ENCODE measurements around the gene NAB2.

Gene NAB2

GRCh38 chr12:57087691-57088353 is 1.1 kb upstream of the NAB2 start (continued):
- TF ChIP-seq ZNF398 (tag by site-specific recombination; IDR thresholded peaks at IDR 0.05) (peak; percentile 95), ZNF132 (tag by site-specific recombination; IDR thresholded peaks at IDR 0.05; ENCODE audit: borderline replicate concordance) (no peak), ZBTB10 (tag by site-specific recombination; IDR thresholded peaks at IDR 0.05) (peak; percentile 23; the same call in 1 of the 2 replicates), SP3 (tag by site-specific recombination; IDR thresholded peaks at IDR 0.05) (peak; percentile 87), GLIS1 (tag by site-specific recombination; IDR thresholded peaks at IDR 0.05) (peak; percentile 18; the same call in 1 of the 2 replicates), ZNF335 (tag by site-specific recombination; conservative IDR thresholded peaks at IDR 0.05) (peak; percentile 65; the same call in 1 of the 2 replicates), ZNF639 (tag by site-specific recombination; IDR thresholded peaks at IDR 0.05) (no peak), ZNF600 (tag by site-specific recombination; IDR thresholded peaks at IDR 0.05) (peak; percentile 64; the same call in 1 of the 2 replicates), PATZ1 (tag by site-specific recombination; IDR thresholded peaks at IDR 0.05) (peak; percentile 78), KLF10 (tag by site-specific recombination; IDR thresholded peaks at IDR 0.05) (peak; percentile 29; the same call in 1 of the 2 replicates), KLF9 (tag by site-specific recombination; IDR thresholded peaks at IDR 0.05; ENCODE audit: low read depth) (peak; percentile 29; the same call in 1 of the 2 replicates), KLF17 (tag by site-specific recombination; IDR thresholded peaks at IDR 0.05) (peak; percentile 43; the same call in 1 of the 2 replicates), WT1 (tag by site-specific recombination; IDR thresholded peaks at IDR 0.05) (no peak), ZBTB48 (tag by site-specific recombination; IDR thresholded peaks at IDR 0.05) (peak; percentile 75), TSHZ1 (tag by site-specific recombination; IDR thresholded peaks at IDR 0.05; ENCODE audit: borderline replicate concordance) (no peak)
